Measurements from ENCODE around the gene LGR4. TPM values are rescaled to one million over a fixed set of nuclear protein-coding genes. Genes with fewer than 3 reads are reported as not detected.
A peak's percentile ranks its signal among the peaks of the same experiment; 100 is the strongest.

The LGR4 gene
- total RNA-seq, 1 donor from 2014 or later = 39.6 TPM

GRCh38 chr11:27467181-27467913, 5.2 kb downstream of the LGR4 start:
- peaks cover 58% of the 10 kb centered on the region for H3K4me1 Mint-ChIP-seq (ENCODE audit: unreplicated experiment)
- peaks cover 11% of the 10 kb centered on the region for H3K27me3 Mint-ChIP-seq
- no peaks in the 10 kb centered on the region for H3K36me3 Mint-ChIP-seq
- no peak for DNase-seq (ENCODE audit: extremely low spot score, unreplicated experiment)
- H3K9me3 Mint-ChIP-seq = no peaks in the 10 kb centered on the region
- TF ChIP-seq CTCF (conservative IDR thresholded peaks at IDR 0.05) = no peak
- peak overlapping the region; percentile 80 for H3K27ac Mint-ChIP-seq
- peak overlapping the region; percentile 90 for H3K4me3 Mint-ChIP-seq

- Mint-ChIP-seq H3K9me3 (no peaks in the 10 kb centered on the region), H3K27me3 (peaks cover 11% of the 10 kb centered on the region), H3K4me1 (ENCODE audit: unreplicated experiment) (peaks cover 60% of the 10 kb centered on the region), H3K36me3 (no peaks in the 10 kb centered on the region), H3K27ac (peak overlapping the region; percentile 54), H3K4me3 (peak overlapping the region; percentile 62)
- TF ChIP-seq CTCF (conservative IDR thresholded peaks at IDR 0.05) = no peak
- no peak for DNase-seq (ENCODE audit: extremely low spot score, unreplicated experiment)
Measured at GRCh38 chr11:27466363-27466762, 6.2 kb downstream of the LGR4 start.

- no peak for TF ChIP-seq CTCF (conservative IDR thresholded peaks at IDR 0.05)
- DNase-seq (ENCODE audit: extremely low spot score, unreplicated experiment) = no peak
- H3K27me3 Mint-ChIP-seq = peaks cover 6% of the 10 kb centered on the region
- peak overlapping the region; percentile 58 for H3K27ac Mint-ChIP-seq
- no peaks in the 10 kb centered on the region for H3K9me3 Mint-ChIP-seq
- H3K36me3 Mint-ChIP-seq = no peaks in the 10 kb centered on the region
- H3K4me3 Mint-ChIP-seq = peak overlapping the region; percentile 50
- peaks cover 57% of the 10 kb centered on the region for H3K4me1 Mint-ChIP-seq (ENCODE audit: unreplicated experiment)
Measured at GRCh38 chr11:27465629-27466028, 7.0 kb downstream of the LGR4 start.

GRCh38 chr11:27464909-27465308, 7.7 kb downstream of the LGR4 start:
- H3K36me3 Mint-ChIP-seq = no peaks in the 10 kb centered on the region
- H3K27ac Mint-ChIP-seq = peak overlapping the region; percentile 58
- peaks cover 57% of the 10 kb centered on the region for H3K4me1 Mint-ChIP-seq (ENCODE audit: unreplicated experiment)
- peaks cover 6% of the 10 kb centered on the region for H3K27me3 Mint-ChIP-seq
- no peak for TF ChIP-seq CTCF (conservative IDR thresholded peaks at IDR 0.05)
- no peak overlapping the region for H3K4me3 Mint-ChIP-seq
- H3K9me3 Mint-ChIP-seq = no peaks in the 10 kb centered on the region
- no peak for DNase-seq (ENCODE audit: extremely low spot score, unreplicated experiment)

GRCh38 chr11:27464289-27464696, 8.3 kb downstream of the LGR4 start:
- no peak for DNase-seq (ENCODE audit: extremely low spot score, unreplicated experiment)
- H3K9me3 Mint-ChIP-seq = no peaks in the 10 kb centered on the region

More at GRCh38 chr11:27464289-27464696, 8.3 kb downstream of the LGR4 start:
- Mint-ChIP-seq H3K4me1 (ENCODE audit: unreplicated experiment) (peaks cover 54% of the 10 kb centered on the region), H3K36me3 (no peaks in the 10 kb centered on the region), H3K27me3 (peaks cover 2% of the 10 kb centered on the region), H3K4me3 (peak overlapping the region; percentile 34), H3K27ac (peak overlapping the region; percentile 58)
- no peak for TF ChIP-seq CTCF (conservative IDR thresholded peaks at IDR 0.05)

Measured in type B pancreatic cell (in vitro differentiated cells).